Panc1 (cell line): Measurements from ENCODE around the gene MEIOB.

Source experiments
- POLR2AphosphoS5 ChIP-seq: IDR thresholded peaks from 2 replicates; pipeline ENCODE4 v1.6.1; 2012; ENCODE audit warnings: mild to moderate bottlenecking, low read depth, low read length, moderate library complexity
- TF ChIP-seq, protein P1 (sequence below): fragments of 450-650 bp; IDR thresholded peaks from 2 replicates; pipeline ENCODE4 v1.5.1; 2017; ENCODE audit warnings: mild to moderate bottlenecking
- TF ChIP-seq, protein P2 (sequence below), 2 experiments: IDR thresholded peaks; 2 replicates each; pipeline ENCODE4 v1.6.1; 2011 to 2012; ENCODE audit warnings: low read depth in 2 of 2, control low read depth in 1 of 2, low read length in 1 of 2, mild to moderate bottlenecking in 1 of 2, moderate library complexity in 1 of 2; ENCODE audit not compliant: insufficient read depth in 1 of 2

DNA sequence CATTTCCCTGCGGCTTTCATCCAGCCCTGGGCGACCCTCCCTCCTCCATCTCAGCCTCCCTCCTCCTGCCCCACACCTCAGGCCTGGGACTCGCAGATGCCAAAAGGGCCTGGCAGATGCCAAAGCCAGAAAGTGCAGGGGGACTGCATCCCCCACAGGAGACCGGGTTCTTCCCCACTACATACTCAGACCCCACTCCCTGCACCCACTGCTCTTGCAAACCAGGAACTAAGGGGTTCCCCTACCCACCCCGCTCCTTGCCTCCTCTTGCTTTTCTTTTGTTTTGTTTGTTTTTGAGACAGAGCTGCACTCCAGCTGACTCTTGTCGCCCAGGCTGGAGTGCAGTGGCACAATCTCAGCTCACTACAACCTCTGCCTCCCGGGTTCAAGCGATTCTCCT lies 43.0 kb upstream of the MEIOB start:
- TF ChIP-seq, protein P1, sequence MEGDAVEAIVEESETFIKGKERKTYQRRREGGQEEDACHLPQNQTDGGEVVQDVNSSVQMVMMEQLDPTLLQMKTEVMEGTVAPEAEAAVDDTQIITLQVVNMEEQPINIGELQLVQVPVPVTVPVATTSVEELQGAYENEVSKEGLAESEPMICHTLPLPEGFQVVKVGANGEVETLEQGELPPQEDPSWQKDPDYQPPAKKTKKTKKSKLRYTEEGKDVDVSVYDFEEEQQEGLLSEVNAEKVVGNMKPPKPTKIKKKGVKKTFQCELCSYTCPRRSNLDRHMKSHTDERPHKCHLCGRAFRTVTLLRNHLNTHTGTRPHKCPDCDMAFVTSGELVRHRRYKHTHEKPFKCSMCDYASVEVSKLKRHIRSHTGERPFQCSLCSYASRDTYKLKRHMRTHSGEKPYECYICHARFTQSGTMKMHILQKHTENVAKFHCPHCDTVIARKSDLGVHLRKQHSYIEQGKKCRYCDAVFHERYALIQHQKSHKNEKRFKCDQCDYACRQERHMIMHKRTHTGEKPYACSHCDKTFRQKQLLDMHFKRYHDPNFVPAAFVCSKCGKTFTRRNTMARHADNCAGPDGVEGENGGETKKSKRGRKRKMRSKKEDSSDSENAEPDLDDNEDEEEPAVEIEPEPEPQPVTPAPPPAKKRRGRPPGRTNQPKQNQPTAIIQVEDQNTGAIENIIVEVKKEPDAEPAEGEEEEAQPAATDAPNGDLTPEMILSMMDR = no peak
- TF ChIP-seq POLR2AphosphoS5 = no peak
- TF ChIP-seq, protein P2, sequence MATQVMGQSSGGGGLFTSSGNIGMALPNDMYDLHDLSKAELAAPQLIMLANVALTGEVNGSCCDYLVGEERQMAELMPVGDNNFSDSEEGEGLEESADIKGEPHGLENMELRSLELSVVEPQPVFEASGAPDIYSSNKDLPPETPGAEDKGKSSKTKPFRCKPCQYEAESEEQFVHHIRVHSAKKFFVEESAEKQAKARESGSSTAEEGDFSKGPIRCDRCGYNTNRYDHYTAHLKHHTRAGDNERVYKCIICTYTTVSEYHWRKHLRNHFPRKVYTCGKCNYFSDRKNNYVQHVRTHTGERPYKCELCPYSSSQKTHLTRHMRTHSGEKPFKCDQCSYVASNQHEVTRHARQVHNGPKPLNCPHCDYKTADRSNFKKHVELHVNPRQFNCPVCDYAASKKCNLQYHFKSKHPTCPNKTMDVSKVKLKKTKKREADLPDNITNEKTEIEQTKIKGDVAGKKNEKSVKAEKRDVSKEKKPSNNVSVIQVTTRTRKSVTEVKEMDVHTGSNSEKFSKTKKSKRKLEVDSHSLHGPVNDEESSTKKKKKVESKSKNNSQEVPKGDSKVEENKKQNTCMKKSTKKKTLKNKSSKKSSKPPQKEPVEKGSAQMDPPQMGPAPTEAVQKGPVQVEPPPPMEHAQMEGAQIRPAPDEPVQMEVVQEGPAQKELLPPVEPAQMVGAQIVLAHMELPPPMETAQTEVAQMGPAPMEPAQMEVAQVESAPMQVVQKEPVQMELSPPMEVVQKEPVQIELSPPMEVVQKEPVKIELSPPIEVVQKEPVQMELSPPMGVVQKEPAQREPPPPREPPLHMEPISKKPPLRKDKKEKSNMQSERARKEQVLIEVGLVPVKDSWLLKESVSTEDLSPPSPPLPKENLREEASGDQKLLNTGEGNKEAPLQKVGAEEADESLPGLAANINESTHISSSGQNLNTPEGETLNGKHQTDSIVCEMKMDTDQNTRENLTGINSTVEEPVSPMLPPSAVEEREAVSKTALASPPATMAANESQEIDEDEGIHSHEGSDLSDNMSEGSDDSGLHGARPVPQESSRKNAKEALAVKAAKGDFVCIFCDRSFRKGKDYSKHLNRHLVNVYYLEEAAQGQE (IDR thresholded peaks at IDR 0.05; ENCODE audit: insufficient read depth in 1 of 2, low read depth in 2 of 2, low read length in 1 of 2) = no peak
